AG20443 (cell line): Measurements from ENCODE around the gene NUP62.

Experiments used
- DNase-seq: peaks from one replicate; pipeline ENCODE4 v3.0.0; 2012; ENCODE audit warnings: low spot score, mixed read lengths

Gene NUP62

DNA sequence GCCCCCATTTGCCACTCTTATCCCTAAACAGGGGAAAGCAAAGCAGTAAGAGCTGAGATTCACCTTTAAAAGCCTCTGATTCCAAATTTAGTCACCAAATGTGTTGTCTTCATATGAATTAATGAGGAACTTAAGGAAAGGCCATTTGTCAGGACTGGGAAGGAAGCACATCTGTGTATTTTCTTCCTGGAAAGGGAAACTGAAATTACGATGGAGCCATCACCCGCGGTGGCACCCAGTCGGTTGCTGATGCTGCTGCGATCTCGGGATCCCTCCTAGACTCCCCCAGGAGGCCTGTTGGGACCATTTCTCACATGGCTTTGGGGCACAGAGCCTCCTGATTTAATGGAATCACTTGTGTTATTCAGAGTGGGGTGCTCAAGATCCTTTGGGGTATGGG, 25.2 kb downstream of the NUP62 start:
- DNase-seq, result no peak

DNA sequence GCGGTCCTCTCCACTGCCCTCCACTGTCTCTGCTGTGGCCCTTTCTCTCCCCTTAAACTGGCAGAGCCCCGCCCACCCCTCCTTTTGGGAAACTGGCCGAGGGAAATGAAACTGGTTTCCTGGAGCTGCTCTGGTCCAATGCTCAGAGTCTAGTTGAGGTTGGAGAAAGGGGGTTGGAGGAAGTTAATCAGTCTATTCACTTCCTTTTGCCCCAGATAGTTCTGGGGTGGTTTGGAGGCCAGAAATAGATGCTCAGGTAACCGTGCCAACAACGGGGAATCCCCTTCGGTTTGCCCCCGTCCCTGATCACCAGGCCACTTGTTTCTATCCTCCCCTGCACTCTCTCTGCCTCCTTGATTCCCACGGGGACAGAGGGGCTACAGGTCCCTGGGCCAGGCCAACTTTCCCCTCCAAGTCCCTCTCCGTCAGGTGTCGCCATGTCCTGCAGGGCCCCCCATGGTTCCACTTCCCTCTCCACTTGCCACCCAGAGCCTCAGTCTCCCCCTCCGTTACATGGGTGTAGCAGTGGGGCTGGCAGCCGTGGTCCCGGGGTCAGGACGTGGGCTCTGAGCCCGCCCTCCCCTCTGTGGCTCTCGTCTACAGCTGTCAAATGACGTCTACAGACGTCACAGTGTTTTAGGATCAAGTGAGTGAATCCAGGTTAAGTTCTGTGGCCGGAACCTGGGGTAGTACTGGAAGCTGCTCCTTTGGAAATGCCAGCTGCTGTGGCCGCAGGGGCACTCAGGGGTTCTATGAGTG, 32.3 kb downstream of the NUP62 start, which contains the start of gene IL4I1:
TSS of gene IL4I1 (minus strand) at position 25 of the 759 bp plus-strand sequence. CDS start 727 bp downstream, outside the sequence.
- DNase-seq, result peak; percentile 37

DNA sequence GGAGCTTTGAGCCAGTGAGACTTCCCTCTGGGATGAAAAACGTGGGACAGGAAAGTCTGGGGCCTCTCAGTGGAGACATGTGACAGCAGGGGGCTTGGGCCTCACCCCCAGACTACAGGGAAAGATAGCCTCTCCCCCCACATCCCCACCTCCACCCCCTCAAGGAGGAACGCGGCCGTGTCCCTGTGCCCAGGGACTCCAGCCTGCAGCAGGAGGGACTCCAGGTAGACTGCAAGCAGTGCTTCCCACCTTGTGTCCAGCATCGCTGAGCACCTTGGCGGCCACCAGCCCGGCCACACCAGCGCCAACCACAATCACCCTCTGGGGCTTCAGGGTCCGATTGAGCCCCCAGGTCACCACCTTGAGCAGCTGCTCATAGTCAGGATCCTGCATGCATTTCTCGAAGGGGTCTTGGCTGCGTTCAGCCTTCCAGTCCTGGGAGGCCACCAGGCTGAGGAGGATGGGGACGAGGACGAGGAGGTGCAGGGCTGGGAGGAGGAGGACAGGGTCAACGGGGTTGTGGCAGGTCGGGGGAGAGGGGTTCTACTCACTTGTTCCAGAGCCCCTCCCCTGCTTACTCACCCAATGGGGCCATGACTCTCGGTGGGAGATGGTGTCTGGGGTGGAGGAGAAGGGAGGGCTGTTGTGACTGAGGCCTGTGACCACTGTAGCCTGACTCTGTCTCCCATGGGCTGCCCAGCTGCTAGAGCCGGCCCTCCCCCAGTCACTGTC, 33.6 kb downstream of the NUP62 start:
- no peak for DNase-seq

DNA sequence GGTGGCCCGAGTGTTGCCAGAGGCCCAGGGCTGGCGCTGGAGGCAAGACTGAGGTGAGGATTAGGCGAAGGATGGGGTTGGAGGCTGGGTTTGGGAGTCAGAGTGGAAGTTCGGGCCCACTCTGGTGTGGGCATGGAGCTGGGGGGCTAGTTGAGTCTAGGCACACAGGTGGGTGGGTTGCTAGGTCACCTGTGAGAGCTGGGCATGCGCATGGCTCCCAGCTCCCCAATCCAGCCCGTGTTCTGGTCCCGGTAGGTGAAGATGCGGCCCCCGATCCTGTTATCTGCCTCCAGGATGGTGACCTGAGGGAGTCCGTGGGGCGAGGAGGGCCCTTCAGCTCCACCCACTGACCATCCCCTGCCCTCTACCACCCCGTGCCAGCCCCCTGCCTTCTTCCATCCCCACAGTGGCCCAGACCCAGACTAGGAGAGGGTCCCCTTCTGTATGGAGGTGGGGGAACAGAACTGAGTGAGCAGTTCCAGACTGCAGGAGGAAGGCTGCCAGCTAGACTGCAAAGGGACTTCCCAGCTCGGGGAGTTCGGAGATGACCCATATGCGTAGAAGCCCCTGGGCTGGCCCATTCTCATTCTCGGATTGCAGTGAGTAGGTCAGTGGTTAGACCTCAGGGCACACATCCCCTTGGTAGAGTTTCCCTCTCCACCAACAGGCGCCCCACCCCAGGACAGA, 34.3 kb downstream of the NUP62 start:
- DNase-seq, result no peak

DNA sequence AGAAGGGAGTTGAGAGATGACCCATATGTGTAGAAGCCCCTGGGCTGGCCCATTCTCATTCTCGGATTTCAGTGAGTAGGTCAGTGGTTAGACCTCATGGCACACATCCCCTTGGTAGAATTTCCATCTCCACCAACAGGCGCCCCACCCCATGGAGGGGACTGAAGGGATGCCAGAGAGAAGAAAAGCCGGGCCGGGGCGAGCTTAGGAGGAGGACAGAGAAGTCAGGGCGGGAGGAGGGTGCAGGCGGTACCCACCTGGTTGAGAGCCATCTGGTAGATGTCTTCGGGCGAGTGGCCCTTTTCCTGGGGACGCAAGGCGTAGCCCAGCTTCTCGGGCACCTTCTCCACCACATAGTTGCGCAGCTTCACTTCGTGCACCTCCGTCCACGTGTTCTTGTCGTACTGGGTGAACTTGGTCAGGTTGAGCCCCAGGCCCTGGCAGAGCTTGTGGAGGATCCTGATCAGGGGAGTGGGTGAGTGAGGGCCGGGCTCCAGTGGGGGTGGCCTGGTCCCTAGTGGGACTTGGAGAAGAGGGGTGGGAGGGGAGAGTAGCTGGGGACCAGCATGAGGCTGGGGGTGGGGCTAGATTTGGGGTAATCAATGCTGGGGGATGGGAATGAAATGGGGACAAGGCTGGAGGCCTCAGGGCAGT, 35.2 kb downstream of the NUP62 start:
- no peak for DNase-seq

DNA sequence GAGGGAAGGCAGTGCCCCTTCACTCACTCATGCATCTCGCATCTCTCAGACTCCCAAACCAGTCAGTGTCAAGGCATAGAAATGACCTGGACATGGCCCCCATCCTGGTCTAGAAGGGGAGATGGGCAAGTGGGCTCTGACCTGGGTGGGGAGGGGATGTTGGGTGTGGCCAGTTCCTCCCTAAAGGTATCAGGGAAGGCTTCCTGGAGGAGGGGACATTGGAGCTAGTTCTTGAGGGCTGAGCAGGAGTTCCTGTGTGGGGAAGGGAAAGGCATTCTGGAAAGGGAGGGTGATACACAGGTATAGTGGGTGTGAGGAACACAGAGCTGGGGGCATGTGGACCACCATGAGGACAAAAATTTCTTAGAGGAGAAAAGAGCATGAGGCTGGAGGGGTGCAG, 36.6 kb downstream of the NUP62 start:
- DNase-seq, result no peak

DNA sequence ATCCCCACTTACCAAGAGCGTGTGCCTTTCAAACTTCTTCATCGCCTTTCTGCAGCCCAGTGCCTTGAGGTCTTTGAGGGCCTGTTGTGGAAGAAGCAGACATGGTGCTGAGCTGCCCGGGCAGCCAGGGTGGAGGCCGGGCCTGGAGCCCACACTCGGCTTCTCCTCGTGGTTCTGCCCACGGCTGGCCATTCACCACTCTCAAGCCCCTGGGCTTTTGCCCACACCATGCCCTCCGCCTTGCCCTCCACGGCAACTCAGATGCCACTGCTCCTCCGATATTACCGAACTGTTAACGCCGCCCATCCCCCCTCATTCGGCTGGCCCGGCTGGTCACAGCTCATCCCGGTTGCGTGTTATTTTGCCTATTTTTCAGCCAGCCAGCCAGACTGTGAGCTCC, 37.9 kb downstream of the NUP62 start:
- DNase-seq, result no peak

DNA sequence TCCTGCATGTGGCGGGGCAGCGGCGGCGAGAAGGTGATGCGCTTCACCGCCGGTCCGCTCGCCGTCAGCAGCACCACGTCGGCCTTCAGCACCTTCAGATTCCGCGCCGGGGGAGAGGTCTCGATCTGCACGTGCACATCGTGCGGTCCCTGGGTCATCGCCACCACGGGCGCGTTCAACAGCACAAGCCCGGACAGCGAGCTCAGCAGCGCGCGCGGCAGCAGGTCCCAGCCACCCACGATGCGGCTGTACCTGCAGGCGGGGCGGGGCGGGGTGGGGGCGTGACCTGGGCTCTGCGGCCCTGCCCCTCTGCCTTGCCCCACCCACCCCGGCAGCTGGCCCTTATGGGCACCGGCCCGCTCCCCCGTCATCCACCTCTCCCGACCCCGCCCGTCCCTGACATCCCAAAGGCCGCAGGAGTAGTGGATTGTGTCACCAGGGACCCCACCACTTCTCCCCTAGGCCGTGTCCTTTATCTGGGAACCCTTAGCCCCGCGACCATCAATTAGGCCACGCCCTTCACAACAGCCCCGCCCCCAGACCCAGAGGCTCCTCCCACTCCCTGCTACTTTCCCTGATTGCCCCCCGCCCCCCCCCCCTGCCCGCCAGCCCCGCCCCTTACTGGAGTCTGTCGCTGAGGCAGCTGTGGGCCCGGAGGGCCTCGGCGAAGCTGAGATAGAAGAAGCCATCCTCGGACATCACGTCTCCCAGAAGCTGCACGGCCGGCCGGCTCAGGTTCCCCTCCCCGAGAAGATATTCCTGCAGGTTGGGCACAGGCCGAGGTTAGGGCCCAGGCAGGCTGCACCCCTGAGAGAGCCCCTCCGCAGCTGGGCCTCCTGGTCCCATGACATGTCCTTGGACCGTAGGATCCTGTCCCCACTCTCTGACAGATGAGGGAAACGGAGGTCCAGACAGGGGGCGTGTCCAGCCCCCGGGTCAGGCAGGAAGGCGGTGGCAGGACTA, 38.7 kb downstream of the NUP62 start:
- peak; percentile 42 for DNase-seq

DNA sequence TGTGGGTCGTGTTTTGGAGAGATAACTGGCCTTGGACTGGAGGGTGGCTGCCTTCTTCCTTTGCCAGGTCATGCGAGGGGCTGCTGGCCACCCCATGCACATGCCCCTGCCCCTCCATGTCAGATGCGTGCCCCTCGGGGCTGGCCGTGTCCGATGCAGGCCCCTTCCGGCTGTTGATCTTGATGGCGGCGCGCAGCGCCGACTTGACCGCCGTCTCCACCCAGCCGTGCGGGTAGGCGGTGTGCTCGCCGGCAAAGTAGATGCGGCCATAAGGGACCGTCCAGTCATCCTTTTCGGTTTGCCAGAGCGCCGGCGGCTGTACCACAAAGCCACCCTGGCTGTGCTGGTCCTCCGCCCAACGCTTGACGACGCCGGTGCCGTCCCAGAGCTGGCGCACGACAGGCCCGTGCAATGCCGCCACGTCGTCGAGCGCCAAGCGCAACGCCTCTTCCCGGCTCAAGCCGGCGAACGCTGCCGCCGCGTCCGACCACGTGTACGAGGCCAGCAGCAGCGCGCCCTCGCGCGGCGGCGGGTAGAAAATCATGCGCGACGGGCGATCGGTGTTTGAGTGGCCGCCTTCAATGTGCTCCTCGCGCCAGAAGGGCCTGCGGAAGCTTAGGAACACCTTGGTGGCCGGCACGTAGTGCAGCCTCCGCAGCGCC, 39.5 kb downstream of the NUP62 start:
- DNase-seq, result peak; percentile 83

DNA sequence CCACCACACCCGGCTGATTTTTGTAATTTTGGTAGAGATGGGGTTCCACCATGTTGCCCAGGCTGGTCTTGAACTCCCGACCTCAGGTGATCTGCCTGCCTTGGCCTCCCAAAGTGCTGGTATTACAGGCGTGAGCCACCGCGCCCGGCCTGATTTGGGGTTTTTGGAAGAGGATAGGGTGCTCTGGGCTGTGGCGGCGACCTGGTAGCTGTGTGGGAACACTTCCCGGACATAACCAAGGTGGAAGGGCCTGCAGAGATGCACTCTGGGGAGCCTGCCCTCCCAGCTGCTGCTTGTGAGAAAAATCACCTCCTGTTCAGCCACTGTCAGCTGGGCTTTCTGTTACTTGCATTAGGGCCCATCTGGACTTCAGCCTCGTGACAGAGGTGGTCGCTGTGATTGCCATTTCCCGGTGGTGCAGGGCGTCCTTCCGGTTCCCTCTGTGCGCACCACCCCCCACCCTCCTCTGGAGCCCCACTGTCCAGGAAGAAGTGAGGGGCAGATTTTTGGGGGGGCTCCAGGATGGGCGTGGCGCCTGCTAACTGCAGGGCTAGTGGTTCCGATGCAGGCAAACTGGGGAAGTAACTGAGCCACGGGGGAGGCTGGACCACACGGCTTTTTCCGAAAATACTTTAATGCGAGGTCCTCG, 40.1 kb downstream of the NUP62 start:
- no peak for DNase-seq

DNA sequence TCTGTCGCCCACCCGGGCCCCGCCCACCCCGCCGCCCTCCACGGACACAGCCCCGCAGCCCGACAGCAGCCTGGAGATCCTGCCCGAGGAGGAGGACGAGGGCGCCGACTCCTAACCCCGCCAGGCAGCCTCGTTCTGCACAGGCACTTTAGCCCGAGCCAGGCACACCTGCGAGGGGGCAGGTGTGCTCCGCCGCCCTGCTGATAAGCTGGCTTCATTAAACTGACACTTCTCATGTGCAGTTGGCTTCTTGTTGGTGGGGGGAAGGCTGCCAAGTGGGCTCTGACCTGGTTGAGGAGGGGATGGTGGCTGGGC, 40.8 kb downstream of the NUP62 start:
- DNase-seq, result no peak

DNA sequence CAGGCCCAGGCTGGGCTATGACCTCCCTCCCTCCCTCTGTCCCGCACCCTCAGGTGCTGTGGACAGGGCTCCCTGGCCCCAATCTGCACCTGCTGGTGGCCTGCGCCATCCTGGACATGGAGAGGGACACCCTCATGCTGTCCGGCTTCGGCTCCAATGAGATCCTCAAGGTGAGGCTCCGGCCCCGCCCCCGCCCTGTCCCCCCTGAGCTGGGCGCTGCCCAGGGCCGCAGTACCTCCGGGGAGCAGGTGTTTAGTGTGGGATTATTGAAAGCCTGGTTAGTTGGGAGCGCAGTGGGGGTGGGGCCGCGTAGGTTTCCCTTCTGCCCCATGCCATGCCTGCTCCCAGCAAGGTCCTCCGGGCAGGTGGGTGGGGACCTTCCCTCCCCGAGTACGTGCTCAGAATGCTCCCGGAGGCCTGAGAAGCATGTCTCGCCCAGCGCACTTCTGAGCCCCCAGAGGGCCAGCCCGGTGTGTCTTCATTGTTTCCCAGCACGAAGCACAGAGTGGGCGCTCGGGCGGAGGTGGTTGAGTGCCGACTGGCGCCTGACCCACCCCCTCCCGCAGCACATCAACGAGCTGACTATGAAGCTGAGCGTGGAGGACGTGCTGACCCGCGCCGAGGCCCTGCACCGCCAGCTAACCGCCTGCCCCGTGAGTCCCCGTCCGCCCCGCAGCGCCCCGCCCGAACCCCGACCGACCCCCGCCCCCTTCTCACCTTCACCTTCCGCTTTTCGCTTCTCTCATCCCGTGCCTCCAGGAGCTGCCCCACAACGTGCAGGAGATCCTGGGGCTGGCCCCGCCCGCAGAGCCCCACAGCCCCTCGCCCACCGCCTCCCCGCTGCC, 41.4 kb downstream of the NUP62 start:
- DNase-seq, result no peak

DNA sequence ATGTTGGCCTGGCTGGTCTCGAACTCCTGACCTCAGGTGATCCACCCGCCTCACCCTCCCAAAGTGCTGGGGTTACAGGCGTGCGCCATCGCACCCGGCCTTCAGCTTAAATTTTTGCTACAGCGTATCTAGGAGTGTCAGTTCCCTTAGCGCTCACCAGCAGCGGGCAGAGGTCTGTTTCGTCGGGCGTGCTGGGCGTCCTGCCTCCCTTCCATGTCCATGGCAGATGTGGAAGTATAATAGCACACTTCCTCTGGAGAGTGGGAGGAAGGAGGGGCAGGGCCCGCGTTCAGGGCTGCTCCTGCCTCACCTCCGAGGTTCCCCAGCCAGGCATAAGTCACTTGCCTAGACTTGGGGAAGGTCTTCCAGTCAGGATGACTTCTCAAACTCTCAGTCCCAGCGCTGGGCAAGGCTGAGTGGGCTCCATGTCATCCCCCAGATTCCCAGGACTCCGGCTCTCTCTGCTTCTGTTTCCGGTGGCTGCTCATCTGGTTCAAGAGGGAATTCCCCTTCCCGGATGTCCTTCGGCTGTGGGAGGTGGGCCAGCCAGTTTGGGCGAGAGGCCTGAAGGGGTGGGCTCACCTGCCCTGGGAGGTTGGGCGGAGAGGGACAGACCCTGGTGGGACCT, 42.2 kb downstream of the NUP62 start:
- no peak for DNase-seq

DNA sequence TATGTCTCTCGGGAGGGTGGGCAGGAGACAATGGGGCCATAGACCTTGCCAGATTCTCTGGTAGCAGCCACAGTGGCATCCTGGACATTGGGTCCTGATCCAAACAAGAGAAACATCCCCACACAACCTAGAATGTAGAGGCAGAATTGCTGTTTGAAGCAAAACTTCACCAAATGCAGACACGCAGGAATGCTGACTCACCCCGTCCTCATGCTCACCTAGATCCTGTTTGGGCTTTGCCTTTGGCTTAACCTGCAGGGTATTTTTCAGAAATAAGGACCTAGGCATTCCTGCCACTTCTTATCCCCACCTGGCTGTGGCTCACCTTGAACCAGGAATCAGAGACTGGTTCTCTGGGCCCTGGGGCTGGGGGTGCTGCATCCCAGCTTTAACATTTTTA, 44.5 kb downstream of the NUP62 start:
- DNase-seq, result no peak

DNA sequence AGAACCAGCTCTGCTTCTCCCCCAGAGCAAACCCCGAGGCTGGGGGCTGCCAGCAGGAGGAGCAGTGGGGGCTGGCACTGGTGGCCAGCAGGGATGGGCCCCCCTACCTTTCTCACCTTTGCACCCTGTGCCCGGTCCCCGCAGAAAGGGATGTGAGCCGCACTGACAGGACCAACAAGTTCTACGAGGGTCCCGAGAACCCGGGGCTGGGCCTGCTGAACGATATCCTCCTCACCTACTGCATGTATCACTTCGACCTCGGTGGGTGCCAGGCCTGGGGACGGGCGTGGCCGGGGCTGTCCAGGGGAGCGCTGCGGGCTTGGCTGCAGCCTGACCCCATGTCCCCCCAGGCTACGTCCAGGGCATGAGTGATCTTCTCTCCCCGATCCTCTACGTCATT, 45.2 kb downstream of the NUP62 start:
- DNase-seq, result no peak

DNA sequence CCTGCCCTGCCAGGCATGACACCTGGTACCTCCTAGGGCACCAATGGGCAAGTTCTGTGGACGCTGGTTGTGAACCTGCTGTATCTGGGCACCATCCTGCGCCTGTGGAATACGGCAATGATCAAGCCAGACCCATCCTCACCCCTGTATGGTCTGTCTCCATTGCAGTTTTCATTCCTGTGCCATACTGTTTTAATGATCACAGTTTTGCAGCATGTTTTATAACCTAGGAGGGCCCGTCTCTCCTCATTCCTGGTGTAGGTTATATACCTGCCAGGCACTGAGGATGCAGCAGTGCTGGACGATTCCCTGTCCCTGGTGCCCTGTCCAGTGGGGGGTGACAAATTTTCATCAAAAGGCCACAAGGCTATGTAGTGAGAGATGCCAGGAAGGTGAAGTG, 46.2 kb downstream of the NUP62 start:
- no peak for DNase-seq

DNA sequence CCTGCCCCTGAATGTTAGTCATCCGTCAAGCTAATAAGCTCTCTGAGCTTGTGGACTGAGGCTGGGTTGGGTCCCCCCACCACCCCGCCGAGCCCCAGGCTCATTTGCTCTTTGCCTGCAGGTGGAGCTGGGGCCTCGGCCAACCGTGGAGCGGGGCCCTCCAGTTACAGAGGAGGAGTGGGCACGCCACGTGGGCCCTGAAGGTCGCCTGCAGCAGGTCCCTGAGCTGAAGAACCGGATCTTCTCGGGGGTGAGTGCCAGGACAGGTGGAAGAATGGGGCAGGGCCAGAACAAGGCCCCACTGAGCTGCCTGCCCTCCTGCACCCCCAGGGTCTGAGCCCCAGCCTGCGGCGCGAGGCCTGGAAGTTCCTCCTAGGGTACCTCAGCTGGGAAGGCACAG, 46.7 kb downstream of the NUP62 start:
- DNase-seq, result no peak

DNA sequence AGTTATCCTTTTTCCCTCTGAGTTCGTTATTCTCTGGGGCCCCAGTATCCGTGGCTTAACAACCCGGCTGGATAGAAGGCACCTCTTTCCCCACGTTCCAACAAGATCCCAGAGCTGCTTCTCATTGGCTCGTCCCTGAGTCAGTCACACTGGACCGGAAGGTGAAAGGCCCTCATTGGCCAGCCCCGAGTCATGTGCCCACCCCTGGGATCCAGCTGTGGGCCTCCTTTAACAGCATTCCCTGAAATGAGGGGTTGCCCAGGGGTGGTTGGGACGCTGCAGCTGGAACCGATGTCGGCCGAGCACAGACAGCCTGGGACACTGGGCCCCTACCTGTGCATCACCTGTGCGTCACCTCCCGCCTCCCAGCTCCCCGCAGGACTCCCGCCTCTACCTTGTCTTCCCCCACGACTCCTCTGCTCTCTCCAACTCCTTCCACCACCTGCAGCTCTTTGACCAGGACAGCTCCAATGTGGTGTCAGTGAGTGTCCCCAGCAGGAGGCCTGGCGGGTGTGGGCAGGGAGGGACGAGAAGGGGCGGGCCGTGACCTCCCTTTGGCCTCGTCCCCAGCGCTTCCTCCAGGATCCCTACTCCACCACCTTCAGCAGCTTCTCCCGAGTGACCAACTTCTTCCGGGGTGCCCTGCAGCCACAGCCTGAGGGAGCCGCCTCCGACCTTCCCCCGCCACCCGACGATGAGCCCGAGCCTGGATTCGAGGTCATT, 47.5 kb downstream of the NUP62 start:
- no peak for DNase-seq
